Activated CD8-positive, alpha-beta memory T cell treated with anti-CD3 and anti-CD28 coated beads, Interleukin-2, amount 10 ng/mL, durations not matched to agents 7 days and 5 days (primary cell): ENCODE results near the gene CACNA1F. TPM values are rescaled to one million over a fixed set of nuclear protein-coding genes. Genes with fewer than 3 reads are reported as not detected.

Experiments used
- ATAC-seq: fragments of 150-1000 bp; cut with Tn5 transposase; one replicate; pipeline ENCODE4 v1.10.0; 2021; ENCODE audit warnings: moderate library complexity
- CTCF ChIA-PET: fragments of 350-600 bp; sonication (Branson Sonifier 250); formaldehyde crosslinking; loops from one replicate; lab custom pipeline; 2021; ENCODE audit warnings: antibody characterized with exemption; lab: Charles Lee
- DNase-seq: peaks from one replicate; pipeline ENCODE4 v3.0.0-alpha.2; 2020
- H3K27ac Mint-ChIP-seq: one replicate; pipeline ENCODE4 v1.8.0; 2021; ENCODE audit warnings: mild to moderate bottlenecking, mixed read lengths
- H3K27me3 Mint-ChIP-seq: one replicate; pipeline ENCODE4 v1.8.0; 2021; ENCODE audit warnings: mixed read lengths
- H3K36me3 Mint-ChIP-seq: one replicate; pipeline ENCODE4 v1.8.0; 2021; ENCODE audit warnings: mild to moderate bottlenecking, mixed read lengths
- H3K4me1 Mint-ChIP-seq: one replicate; pipeline ENCODE4 v1.8.0; 2021; ENCODE audit warnings: mixed read lengths
- H3K4me3 Mint-ChIP-seq: one replicate; pipeline ENCODE4 v1.8.0; 2021; ENCODE audit warnings: mild to moderate bottlenecking, moderate library complexity, mixed read lengths
- H3K9me3 Mint-ChIP-seq: one replicate; pipeline ENCODE4 v1.8.0; 2022; ENCODE audit warnings: low read depth, mixed read lengths
- total RNA-seq, 2 experiments: library from RNA; stranded (reverse); gene quantifications; one replicate each; pipeline ENCODE4 v1.2.3, GENCODE V29; 2021

CACNA1F gene
- total RNA-seq, 2 experiments from 2014 or later, result 0.19 to 1.3 TPM

DNA sequence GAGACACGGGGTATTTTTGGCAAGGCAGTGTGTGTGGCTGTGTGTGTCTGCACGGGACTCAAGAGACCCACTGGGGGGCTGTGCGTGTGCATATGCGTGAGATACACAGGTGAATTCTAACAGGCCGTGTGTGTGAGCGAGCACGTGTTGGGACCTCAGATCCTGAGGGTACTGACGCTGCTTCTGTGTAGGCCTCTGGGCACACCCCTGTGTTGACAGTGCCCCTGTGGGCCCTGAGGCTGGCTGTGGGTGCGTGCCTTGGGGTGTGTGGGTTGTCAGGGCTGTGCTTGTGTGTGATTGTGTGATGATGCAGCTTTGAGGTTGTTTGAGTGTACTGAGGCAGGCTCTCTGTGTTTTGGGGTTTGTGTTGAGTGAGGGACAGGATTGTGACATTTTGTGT, 17.4 kb upstream of the CACNA1F start:
- Mint-ChIP-seq H3K9me3 (no peaks in the 10 kb centered on the region), H3K27me3 (no peaks in the 10 kb centered on the region), H3K27ac (peak overlapping the region; percentile 52), H3K4me1 (peaks cover 12% of the 10 kb centered on the region), H3K36me3 (peaks cover 11% of the 10 kb centered on the region), H3K4me3 (no peak overlapping the region)
- DNase-seq, result no peak
- CTCF ChIA-PET, result no interaction called here
- ATAC-seq, result no peak

- peak overlapping the region; percentile 52 for H3K27ac Mint-ChIP-seq
Observed at GRCh38 chrX:49250066-49250465, 16.9 kb upstream of the CACNA1F start.

DNA sequence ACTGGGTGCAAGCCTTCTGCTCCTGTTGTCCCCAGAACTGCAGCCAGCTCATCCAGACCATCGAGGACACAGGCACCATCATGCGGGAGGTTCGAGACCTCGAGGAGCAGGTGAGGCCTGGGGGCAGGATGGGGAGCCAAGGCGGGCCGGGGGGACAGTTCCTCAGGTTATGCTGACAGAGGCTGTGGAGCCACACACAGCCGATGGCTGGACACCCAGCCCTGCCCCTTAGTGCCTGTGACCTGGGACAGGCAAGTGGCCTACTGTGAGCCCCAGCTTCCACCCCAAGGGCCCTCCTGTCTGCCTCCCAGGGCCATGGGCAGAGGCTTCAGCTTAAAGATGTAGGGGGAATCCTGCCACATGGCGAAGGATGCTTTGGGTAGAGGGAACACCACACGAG, 16.5 kb upstream of the CACNA1F start:
- Mint-ChIP-seq H3K36me3 (peaks cover 15% of the 10 kb centered on the region), H3K27ac (no peak overlapping the region), H3K27me3 (no peaks in the 10 kb centered on the region), H3K4me3 (no peak overlapping the region), H3K4me1 (peaks cover 12% of the 10 kb centered on the region), H3K9me3 (no peaks in the 10 kb centered on the region)
- CTCF ChIA-PET, result no interaction called here
- ATAC-seq, result no peak
- no peak for DNase-seq

More at GRCh38 chrX:49250066-49250465, 16.9 kb upstream of the CACNA1F start:
- CTCF ChIA-PET, result no interaction called here
- ATAC-seq (no peak), DNase-seq (no peak)
- H3K4me3 Mint-ChIP-seq, result no peak overlapping the region
- H3K27me3 Mint-ChIP-seq, result no peaks in the 10 kb centered on the region
- H3K4me1 Mint-ChIP-seq, result peaks cover 12% of the 10 kb centered on the region
- no peaks in the 10 kb centered on the region for H3K9me3 Mint-ChIP-seq
- peaks cover 12% of the 10 kb centered on the region for H3K36me3 Mint-ChIP-seq

GRCh38 chrX:49249071-49249470, 15.9 kb upstream of the CACNA1F start:
- H3K27me3 Mint-ChIP-seq, result no peaks in the 10 kb centered on the region
- H3K27ac Mint-ChIP-seq, result no peak overlapping the region
- peaks cover 12% of the 10 kb centered on the region for H3K4me1 Mint-ChIP-seq
- DNase-seq (no peak), ATAC-seq (no peak)
- H3K36me3 Mint-ChIP-seq, result peaks cover 17% of the 10 kb centered on the region
- no peaks in the 10 kb centered on the region for H3K9me3 Mint-ChIP-seq
- no peak overlapping the region for H3K4me3 Mint-ChIP-seq
- CTCF ChIA-PET, result no interaction called here

DNA sequence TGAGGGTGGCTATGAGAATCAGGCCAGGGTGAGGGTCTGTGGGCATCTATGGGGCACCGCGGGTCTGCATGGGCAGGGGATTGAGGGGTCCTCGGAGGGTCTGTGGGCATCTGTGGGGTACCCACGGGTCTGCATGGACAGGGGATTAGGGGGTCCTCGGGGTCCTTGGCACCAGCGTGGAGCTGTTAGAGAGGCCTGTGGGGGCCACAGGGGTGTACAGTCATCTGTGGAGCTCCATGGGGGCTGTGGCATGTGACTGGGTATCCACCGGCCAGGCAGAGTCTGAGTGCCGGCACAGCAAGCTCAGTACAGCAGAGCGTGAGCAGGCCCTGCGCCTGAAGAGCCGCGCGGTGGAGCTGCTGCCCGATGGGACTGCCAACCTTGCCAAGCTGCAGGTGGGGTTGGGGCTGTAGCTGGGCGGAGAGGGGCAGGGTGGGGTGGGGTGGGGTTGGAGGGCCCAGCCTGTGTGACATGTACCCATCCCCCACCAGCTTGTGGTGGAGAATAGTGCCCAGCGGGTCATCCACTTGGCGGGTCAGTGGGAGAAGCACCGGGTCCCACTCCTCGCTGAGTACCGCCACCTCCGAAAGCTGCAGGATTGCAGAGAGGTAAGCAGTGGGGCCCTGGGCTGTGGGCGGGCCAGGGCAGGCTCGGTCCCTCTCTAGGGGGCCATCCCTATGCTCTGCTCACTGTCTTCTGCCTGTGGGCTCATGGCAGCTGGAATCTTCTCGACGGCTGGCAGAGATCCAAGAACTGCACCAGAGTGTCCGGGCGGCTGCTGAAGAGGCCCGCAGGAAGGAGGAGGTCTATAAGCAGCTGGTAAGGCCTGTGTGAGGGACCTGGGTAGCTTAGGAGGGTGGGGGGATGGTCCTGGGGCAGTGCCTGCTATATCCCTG, 15.0 kb upstream of the CACNA1F start:
- no peaks in the 10 kb centered on the region for H3K9me3 Mint-ChIP-seq

DNA sequence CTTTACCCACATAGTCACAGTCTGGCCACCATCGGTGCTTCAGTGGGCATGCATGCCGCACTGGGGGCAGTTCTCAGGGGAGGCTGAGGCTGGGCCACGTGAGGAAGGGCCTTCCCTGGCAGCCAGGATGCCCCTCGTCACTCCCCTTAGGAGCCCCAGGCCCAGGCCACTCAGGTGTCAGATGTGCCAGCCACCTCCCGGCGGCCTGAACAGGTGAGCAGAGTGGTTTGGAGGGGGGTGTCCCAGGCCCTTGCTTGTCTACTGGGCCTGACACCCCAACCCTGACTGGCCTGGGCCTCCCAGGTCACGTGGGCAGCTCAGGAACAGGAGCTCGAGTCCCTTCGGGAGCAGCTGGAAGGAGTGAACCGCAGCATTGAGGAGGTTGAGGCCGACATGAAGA, 14.2 kb upstream of the CACNA1F start:
- peaks cover 19% of the 10 kb centered on the region for H3K36me3 Mint-ChIP-seq
- no peaks in the 10 kb centered on the region for H3K9me3 Mint-ChIP-seq
- H3K4me3 Mint-ChIP-seq, result no peak overlapping the region
- H3K4me1 Mint-ChIP-seq, result peaks cover 12% of the 10 kb centered on the region
- CTCF ChIA-PET, result no interaction called here
- ATAC-seq (no peak), DNase-seq (no peak)
- H3K27ac Mint-ChIP-seq, result no peak overlapping the region
- no peaks in the 10 kb centered on the region for H3K27me3 Mint-ChIP-seq

More for the DNA sequence above, 15.0 kb upstream of the CACNA1F start:
- Mint-ChIP-seq H3K27ac (peak overlapping the region; percentile 49), H3K4me1 (peaks cover 12% of the 10 kb centered on the region), H3K27me3 (no peaks in the 10 kb centered on the region), H3K4me3 (no peak overlapping the region), H3K36me3 (peaks cover 23% of the 10 kb centered on the region)
- CTCF ChIA-PET, result no interaction called here
- ATAC-seq, result no peak
- DNase-seq, result no peak

GRCh38 chrX:49246541-49246940, 13.4 kb upstream of the CACNA1F start:
- Mint-ChIP-seq H3K27ac (no peak overlapping the region), H3K4me1 (peaks cover 10% of the 10 kb centered on the region), H3K4me3 (no peak overlapping the region), H3K27me3 (no peaks in the 10 kb centered on the region), H3K36me3 (peaks cover 19% of the 10 kb centered on the region), H3K9me3 (no peaks in the 10 kb centered on the region)
- CTCF ChIA-PET, result no interaction called here
- no peak for ATAC-seq
- no peak for DNase-seq

GRCh38 chrX:49244207-49244606, 11.1 kb upstream of the CACNA1F start:
- DNase-seq (no peak), ATAC-seq (no peak)
- Mint-ChIP-seq H3K4me3 (no peak overlapping the region), H3K27me3 (no peaks in the 10 kb centered on the region), H3K4me1 (no peaks in the 10 kb centered on the region), H3K27ac (no peak overlapping the region), H3K36me3 (peaks cover 22% of the 10 kb centered on the region), H3K9me3 (no peaks in the 10 kb centered on the region)
- CTCF ChIA-PET, result no interaction called here

- ATAC-seq, result no peak
- CTCF ChIA-PET, result no interaction called here
- Mint-ChIP-seq H3K27ac (no peak overlapping the region), H3K36me3 (peaks cover 20% of the 10 kb centered on the region), H3K27me3 (no peaks in the 10 kb centered on the region), H3K9me3 (no peaks in the 10 kb centered on the region), H3K4me1 (peaks cover 2% of the 10 kb centered on the region), H3K4me3 (no peak overlapping the region)
- DNase-seq, result no peak
Observed at GRCh38 chrX:49243166-49243565, 10.0 kb upstream of the CACNA1F start.

DNA sequence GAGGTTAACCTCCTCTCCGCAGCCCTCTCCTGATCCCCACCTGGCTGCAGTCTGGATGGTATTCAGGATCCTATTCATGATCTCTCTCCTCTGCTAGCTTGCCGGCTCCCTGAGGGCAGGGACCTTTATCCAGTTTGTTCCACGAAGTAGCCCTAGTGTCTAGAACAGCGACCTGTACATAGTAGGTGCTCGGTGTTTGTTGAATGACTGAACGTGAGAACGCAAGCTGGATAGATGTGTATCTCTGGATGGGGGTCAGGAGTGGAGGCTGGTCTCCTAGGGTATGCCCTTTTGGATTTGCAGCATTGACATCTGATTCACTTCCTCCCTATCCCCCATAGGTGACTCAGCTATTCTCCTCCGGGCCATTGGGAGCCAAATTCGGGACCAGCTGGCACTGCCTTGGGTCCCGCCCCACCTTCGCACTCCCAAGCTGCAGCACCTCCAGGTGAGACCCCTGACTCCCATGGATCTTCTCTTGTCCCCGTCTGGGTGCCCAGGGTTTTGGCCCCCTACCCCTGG, 9.5 kb upstream of the CACNA1F start:
- CTCF ChIA-PET, result no interaction called here
- Mint-ChIP-seq H3K36me3 (peaks cover 20% of the 10 kb centered on the region), H3K9me3 (no peaks in the 10 kb centered on the region), H3K27ac (no peak overlapping the region), H3K4me3 (no peak overlapping the region), H3K27me3 (no peaks in the 10 kb centered on the region), H3K4me1 (peaks cover 2% of the 10 kb centered on the region)
- DNase-seq (no peak), ATAC-seq (no peak)

DNA sequence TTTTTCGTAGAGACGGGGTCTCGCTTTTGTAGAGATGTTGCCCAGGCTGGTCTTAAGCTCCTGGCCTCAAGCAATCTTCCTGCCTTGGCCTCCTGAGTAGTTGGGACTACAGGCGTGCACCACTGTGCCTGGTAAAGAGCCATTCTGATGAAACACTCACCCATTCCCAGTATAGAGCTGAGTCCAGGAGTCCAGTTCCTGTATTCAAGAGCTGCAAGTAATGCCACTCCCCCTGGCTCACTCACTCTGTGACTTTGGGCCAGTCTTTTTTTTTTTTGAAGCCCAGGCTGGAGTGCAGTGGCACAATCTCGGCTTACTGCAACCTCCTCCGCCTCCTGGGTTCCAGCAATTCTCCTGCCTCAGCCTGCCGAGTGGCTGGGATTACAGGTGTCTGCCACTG, 5.6 kb upstream of the CACNA1F start:
- Mint-ChIP-seq H3K36me3 (peaks cover 9% of the 10 kb centered on the region), H3K27me3 (no peaks in the 10 kb centered on the region), H3K9me3 (no peaks in the 10 kb centered on the region), H3K4me1 (peaks cover 16% of the 10 kb centered on the region), H3K4me3 (no peak overlapping the region), H3K27ac (no peak overlapping the region)
- DNase-seq, result no peak
- ATAC-seq, result no peak
- CTCF ChIA-PET, result no interaction called here

DNA sequence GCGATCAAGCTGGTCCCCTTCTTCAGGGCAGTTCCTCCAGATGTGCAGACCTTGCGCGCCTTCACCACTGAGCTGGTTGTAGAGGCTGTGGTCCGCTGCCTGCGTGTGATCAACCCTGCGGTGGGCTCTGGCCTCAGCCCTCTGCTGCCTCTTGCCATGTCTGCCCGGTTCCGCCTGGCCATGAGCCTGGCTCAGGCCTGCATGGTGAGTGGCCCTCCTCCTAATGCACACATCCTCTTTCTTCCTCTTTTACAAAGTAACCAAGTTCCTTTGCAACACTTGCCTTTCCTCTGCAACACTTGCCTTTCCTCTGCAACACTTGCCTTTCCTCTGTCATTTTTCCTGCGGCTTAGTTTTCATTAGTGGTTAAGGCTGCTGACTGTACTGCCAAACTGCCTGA, 3.9 kb upstream of the CACNA1F start:
- Mint-ChIP-seq H3K27me3 (no peaks in the 10 kb centered on the region), H3K4me3 (peak overlapping the region; percentile 91), H3K36me3 (peaks cover 5% of the 10 kb centered on the region), H3K9me3 (no peaks in the 10 kb centered on the region), H3K27ac (peak overlapping the region; percentile 63), H3K4me1 (peaks cover 21% of the 10 kb centered on the region)
- CTCF ChIA-PET, result no interaction called here
- DNase-seq (no peak), ATAC-seq (no peak)

DNA sequence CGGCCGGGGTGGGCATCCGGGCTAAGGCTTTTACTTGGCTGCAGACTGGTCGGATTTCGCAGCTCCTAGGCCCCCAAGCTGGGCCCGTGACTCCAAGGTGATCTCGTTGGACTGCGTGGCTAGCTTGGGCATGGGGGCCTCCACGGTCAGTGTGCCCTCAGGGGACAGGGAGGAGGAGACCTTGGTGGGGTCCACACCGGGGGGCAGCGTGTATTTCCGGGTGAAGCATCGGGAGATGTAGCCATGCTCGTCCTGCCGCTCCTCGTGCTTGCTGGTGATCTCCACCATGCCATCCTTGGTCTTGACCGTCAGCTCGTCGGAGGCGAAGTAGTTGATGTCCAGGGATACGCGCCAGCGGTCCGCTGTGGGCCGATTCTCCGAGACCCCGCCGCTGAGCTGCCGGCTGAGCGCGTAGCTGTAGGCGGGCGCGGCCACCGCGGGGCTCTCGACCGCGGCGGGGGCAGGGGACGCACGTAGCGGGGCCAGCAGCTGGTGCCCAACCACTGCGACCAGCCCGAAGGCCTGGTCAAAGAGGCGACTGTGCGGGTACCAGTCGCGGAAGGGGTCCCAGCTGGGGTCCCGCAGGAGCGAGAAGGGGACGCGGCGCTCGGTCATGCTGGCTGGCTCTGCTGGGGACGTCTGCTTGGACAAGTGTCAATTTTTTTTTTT, 881 bp upstream of the CACNA1F start:
- no peaks in the 10 kb centered on the region for H3K36me3 Mint-ChIP-seq
- DNase-seq, result no peak
- CTCF ChIA-PET, result interaction anchor here (1.1 kb wide), 1 partner anchor 41 kb away, joined by 3 read pairs; no protein-coding TSS in a partner anchor
- H3K4me3 Mint-ChIP-seq, result no peak overlapping the region
- ATAC-seq, result no peak
- no peaks in the 10 kb centered on the region for H3K27me3 Mint-ChIP-seq
- H3K9me3 Mint-ChIP-seq, result no peaks in the 10 kb centered on the region
- H3K4me1 Mint-ChIP-seq, result peaks cover 33% of the 10 kb centered on the region
- H3K27ac Mint-ChIP-seq, result no peak overlapping the region

DNA sequence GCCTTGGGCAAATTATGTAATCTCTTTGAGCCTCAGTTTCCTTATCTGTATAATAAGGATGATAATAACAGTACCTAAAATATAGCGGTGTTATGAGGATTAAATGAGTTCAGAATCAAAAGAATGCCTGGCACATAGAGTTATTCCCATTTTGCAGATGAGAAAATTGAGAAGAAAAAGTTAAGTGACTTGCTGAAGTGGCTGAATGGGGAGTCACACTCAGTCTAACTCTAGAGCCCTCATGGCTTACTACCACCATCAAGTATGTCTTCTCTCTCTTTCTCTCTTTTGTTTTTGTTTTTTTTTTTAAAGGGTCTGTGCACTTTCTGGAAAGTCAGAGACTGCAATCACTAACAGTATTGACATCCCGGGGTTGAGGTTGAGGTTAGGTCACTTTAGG, 615 bp downstream of the CACNA1F start:
- H3K36me3 Mint-ChIP-seq, result no peaks in the 10 kb centered on the region
- H3K4me3 Mint-ChIP-seq, result no peak overlapping the region
- H3K9me3 Mint-ChIP-seq, result no peaks in the 10 kb centered on the region
- ATAC-seq (no peak), DNase-seq (no peak)
- CTCF ChIA-PET, result no interaction called here
- H3K27ac Mint-ChIP-seq, result no peak overlapping the region
- no peaks in the 10 kb centered on the region for H3K27me3 Mint-ChIP-seq
- peaks cover 31% of the 10 kb centered on the region for H3K4me1 Mint-ChIP-seq
